Measurements from ENCODE around the gene HSPB2.

Gene HSPB2

GRCh38 chr11:111960916-111961315 lies 48.4 kb downstream of the HSPB2 start:
- DNase-seq, result no peak
- TF ChIP-seq GATA1 (IDR thresholded peaks at IDR 0.05; ENCODE audit: low read depth, low read length), result no peak
- TF ChIP-seq POLR2A (IDR thresholded peaks at IDR 0.05; ENCODE audit: low read length), result no peak

- TF ChIP-seq GATA1 (IDR thresholded peaks at IDR 0.05; ENCODE audit: low read depth, low read length) (no peak), POLR2A (IDR thresholded peaks at IDR 0.05; ENCODE audit: low read length) (no peak)
- DNase-seq, result no peak
These were observed 49.1 kb downstream of the HSPB2 start for GRCh38 chr11:111961389-111962300.
